LoVo (cell line): ENCODE results near the gene SINHCAF.
"Not testable (repeated sequence)": the region's sequence is repeated elsewhere in the genome, so short reads cannot be mapped to it uniquely, and the experiment has no call there.

ENCODE experiments used
- DNase-seq: peaks from one replicate; pipeline ENCODE4 v3.0.0-alpha.2; 2016; ENCODE audit warnings: low spot score

SINHCAF gene

GRCh38 chr12:31308116-31308515 is 17.8 kb downstream of the SINHCAF start:
- no peak for DNase-seq

GRCh38 chr12:31306866-31307265 is 19.1 kb downstream of the SINHCAF start:
- DNase-seq, result no peak

- no peak for DNase-seq
Observed at GRCh38 chr12:31303466-31303865, 22.5 kb downstream of the SINHCAF start.

GRCh38 chr12:31301311-31301710 is 24.6 kb downstream of the SINHCAF start:
- no peak for DNase-seq

- DNase-seq, result no peak
Observed at GRCh38 chr12:31300783-31301182, 25.2 kb downstream of the SINHCAF start.

GRCh38 chr12:31300341-31300740 is 25.6 kb downstream of the SINHCAF start:
- DNase-seq, result no peak

- no peak for DNase-seq
Observed at GRCh38 chr12:31298922-31299321, 27.0 kb downstream of the SINHCAF start.

- no peak for DNase-seq
Observed at GRCh38 chr12:31298515-31298910, 27.4 kb downstream of the SINHCAF start.

GRCh38 chr12:31297572-31298514 is 28.1 kb downstream of the SINHCAF start:
- no peak for DNase-seq

GRCh38 chr12:31289441-31289840 is 36.5 kb downstream of the SINHCAF start:
- no peak for DNase-seq

GRCh38 chr12:31288381-31288780 is 37.6 kb downstream of the SINHCAF start:
- DNase-seq, result no peak

GRCh38 chr12:31280183-31280582 is 45.8 kb downstream of the SINHCAF start:
- no peak for DNase-seq

- DNase-seq, result no peak
Observed at GRCh38 chr12:31279390-31279924, 46.5 kb downstream of the SINHCAF start.

- DNase-seq, result no peak
Observed at GRCh38 chr12:31278832-31279231, 47.1 kb downstream of the SINHCAF start.

- no peak for DNase-seq
Observed at GRCh38 chr12:31278424-31278823, 47.5 kb downstream of the SINHCAF start.

GRCh38 chr12:31277081-31277480 is 48.9 kb downstream of the SINHCAF start:
- DNase-seq, result no peak

GRCh38 chr12:31275491-31275890 is 50.5 kb downstream of the SINHCAF start:
- no peak for DNase-seq

GRCh38 chr12:31274520-31275300 is 51.2 kb downstream of the SINHCAF start:
- DNase-seq, result no peak

- DNase-seq, result not testable (repeated sequence)
Observed at GRCh38 chr12:31273794-31274193, 52.2 kb downstream of the SINHCAF start.

- no peak for DNase-seq
Observed at GRCh38 chr12:31272607-31273225, 53.2 kb downstream of the SINHCAF start.

- DNase-seq, result no peak
Observed at GRCh38 chr12:31267966-31268365, 58.0 kb downstream of the SINHCAF start.

- no peak for DNase-seq
Observed at GRCh38 chr12:31265722-31266121, 60.2 kb downstream of the SINHCAF start.
